Measurements from ENCODE around the gene ARL8B. TPM values are rescaled to one million over a fixed set of nuclear protein-coding genes. Genes with fewer than 3 reads are reported as not detected.

The ARL8B gene
- total and polyA plus RNA-seq, 7 donors = 35.1 to 266 (median 141) TPM

DNA sequence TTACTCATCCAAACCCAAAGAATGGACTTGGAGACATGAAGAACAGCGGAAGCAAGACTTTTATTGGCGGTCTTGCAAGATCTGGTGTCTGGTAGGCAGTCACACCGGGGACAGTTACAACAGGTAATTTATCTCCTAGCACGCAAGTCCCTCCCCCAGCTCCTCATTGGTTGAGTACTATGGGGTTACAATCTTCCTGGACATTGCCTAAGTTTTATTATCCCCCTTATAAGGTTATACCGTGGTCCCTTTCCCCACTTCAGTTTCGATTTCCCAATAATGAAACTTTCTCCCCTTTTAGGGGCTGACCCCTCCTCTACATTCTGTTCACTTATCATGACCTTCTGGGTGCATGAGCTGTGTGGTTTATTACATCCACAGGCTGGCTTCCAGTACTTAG is 18.7 kb downstream of the ARL8B start:
- Histone ChIP-seq H3K27me3 (ENCODE audit: insufficient read depth in 3 of 3, low read length in 2 of 3) (no peaks in the 10 kb centered on the region), H3K4me3 (no peak overlapping the region), H3K36me3 (ENCODE audit: insufficient read depth in 1 of 2, low read depth in 1 of 2) (no peaks in the 10 kb centered on the region), H3K9me3 (no peaks in the 10 kb centered on the region), H3K27ac (no peak overlapping the region), H3K4me1 (peaks cover 77% of the 10 kb centered on the region)
- ATAC-seq (no peak), DNase-seq (no peak)
- 94 to 95% (median 94%) methylated on average over 6 of the region's 6 CpGs for WGBS, 3 donors
- intact Hi-C loops (cut with DNase I) = loop anchor here (5.0 kb wide), 2 partner anchors 36 to 46 kb away; partner anchors contain the start of gene EDEM1 (in 1 of the 2)
- TF ChIP-seq, protein P1, sequence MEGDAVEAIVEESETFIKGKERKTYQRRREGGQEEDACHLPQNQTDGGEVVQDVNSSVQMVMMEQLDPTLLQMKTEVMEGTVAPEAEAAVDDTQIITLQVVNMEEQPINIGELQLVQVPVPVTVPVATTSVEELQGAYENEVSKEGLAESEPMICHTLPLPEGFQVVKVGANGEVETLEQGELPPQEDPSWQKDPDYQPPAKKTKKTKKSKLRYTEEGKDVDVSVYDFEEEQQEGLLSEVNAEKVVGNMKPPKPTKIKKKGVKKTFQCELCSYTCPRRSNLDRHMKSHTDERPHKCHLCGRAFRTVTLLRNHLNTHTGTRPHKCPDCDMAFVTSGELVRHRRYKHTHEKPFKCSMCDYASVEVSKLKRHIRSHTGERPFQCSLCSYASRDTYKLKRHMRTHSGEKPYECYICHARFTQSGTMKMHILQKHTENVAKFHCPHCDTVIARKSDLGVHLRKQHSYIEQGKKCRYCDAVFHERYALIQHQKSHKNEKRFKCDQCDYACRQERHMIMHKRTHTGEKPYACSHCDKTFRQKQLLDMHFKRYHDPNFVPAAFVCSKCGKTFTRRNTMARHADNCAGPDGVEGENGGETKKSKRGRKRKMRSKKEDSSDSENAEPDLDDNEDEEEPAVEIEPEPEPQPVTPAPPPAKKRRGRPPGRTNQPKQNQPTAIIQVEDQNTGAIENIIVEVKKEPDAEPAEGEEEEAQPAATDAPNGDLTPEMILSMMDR (IDR thresholded peaks at IDR 0.05) = no peak

DNA sequence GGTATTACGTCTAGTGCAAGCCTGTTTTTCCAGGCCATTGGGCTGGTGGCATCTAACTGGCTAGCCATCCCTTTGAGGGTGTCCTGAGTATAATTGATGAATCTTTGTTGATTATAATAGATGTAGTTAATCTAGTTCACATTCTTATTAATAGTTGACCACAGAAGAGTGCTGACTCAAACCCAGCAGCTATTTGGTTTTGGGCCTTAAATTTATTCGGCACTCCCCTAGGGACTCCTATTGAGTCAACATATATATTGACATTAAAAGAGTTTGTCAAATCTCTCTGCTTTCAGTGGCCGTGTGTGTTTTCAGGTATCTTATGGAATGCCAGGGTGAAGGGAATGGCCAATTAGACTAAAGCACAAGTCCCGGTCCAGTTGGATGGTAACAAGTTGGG is 19.7 kb downstream of the ARL8B start:
- ATAC-seq = no peak
- Histone ChIP-seq H3K27me3 (ENCODE audit: insufficient read depth in 3 of 3, low read length in 2 of 3) (no peaks in the 10 kb centered on the region), H3K9me3 (no peaks in the 10 kb centered on the region), H3K36me3 (ENCODE audit: insufficient read depth in 1 of 2, low read depth in 1 of 2) (no peaks in the 10 kb centered on the region), H3K4me1 (peaks cover 68% of the 10 kb centered on the region), H3K27ac (no peak overlapping the region), H3K4me3 (no peak overlapping the region)
- TF ChIP-seq, protein P1 (IDR thresholded peaks at IDR 0.05) = no peak
- 97 to 100% (median 98%) methylated on average over 4 of the region's 4 CpGs for WGBS, 3 donors
- DNase-seq = no peak
- intact Hi-C loops (cut with DNase I) = loop anchor here (5.0 kb wide), 2 partner anchors 36 to 46 kb away; partner anchors contain the start of gene EDEM1 (in 1 of the 2)

DNA sequence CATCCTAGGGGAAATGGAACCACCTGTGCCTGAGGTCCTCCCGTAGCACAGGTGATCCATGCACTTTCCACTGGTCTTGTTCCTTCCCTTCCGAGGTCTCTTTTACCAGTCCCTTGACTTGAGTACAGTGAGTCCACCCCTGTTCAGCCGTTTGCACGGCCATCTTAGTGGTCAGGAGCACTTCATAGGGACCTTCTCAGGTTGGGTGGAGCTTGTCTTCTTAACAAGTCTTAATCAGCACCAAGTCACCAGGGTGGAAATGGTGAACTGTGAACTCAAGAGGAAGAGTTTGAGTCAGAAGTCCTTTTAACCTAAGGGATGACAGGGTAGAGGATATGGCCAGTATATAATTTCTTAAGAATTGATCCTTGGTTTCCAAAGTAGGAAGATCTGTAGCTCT is 21.4 kb downstream of the ARL8B start:
- Histone ChIP-seq H3K27me3 (ENCODE audit: insufficient read depth in 3 of 3, low read length in 2 of 3) (no peaks in the 10 kb centered on the region), H3K9me3 (no peaks in the 10 kb centered on the region), H3K4me3 (no peak overlapping the region), H3K36me3 (ENCODE audit: insufficient read depth in 1 of 2, low read depth in 1 of 2) (no peaks in the 10 kb centered on the region), H3K4me1 (peaks cover 61% of the 10 kb centered on the region), H3K27ac (no peak overlapping the region)
- WGBS, 3 donors = 97 to 98% (median 98%) methylated on average over 4 of the region's 4 CpGs
- no peak for ATAC-seq
- intact Hi-C loops (cut with DNase I) = loop anchor here (5.0 kb wide), 2 partner anchors 34 to 44 kb away; partner anchors contain the start of gene EDEM1 (in 1 of the 2)
- TF ChIP-seq, protein P1 (IDR thresholded peaks at IDR 0.05) = no peak
- no peak for DNase-seq

DNA sequence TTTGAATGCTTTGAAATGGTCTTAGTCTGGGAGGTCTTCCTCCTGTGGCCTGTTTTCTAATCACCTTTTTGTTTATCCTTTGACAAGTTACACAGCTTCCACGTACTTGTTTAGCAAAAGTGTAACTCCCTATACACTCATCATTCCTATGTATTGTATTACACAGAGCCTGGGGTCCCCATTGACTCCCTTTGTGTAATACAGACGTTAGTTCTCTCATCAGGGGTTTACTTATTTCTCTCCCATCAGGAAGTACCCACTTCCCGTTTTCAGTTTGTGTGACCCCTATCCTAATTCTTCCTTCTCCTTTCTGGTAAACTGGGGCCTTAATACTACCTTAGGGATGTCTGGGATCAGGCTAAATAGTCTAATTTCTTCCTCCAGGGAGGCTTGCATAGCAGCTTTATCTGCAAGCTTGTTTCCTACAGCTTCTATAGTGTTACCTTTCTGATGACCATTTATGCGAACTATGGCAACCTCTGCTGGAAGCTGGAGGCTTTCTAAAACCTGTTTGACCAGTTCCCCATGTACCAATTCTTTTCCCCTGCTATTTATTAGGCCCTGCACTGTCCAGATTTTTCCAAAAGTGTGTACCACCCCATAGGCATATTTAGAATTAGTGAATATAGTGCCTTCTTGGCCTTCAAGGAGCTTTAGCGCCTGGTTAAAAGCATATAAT is 22.4 kb downstream of the ARL8B start:
- DNase-seq (no peak), ATAC-seq (no peak)
- H3K27ac ChIP-seq = no peak overlapping the region
- no peak overlapping the region for H3K4me3 ChIP-seq
- H3K9me3 ChIP-seq = no peaks in the 10 kb centered on the region
- intact Hi-C loops (cut with DNase I) = loop anchor here (5.0 kb wide), 2 partner anchors 33 to 43 kb away; partner anchors contain the start of gene EDEM1 (in 1 of the 2)
- WGBS, 3 donors = 90 to 91% (median 90%) methylated on average over 5 of the region's 5 CpGs
- H3K4me1 ChIP-seq = peaks cover 54% of the 10 kb centered on the region
- TF ChIP-seq, protein P1 (IDR thresholded peaks at IDR 0.05) = no peak
- no peaks in the 10 kb centered on the region for H3K27me3 ChIP-seq (ENCODE audit: insufficient read depth in 3 of 3, low read length in 2 of 3)
- H3K36me3 ChIP-seq (ENCODE audit: insufficient read depth in 1 of 2, low read depth in 1 of 2) = no peaks in the 10 kb centered on the region
